ENCODE measurements around the gene TRPM2. TPM values are rescaled to one million over a fixed set of nuclear protein-coding genes. Genes with fewer than 3 reads are reported as not detected.
A peak's percentile ranks its signal among the peaks of the same experiment; 100 is the strongest.

TRPM2 gene
- total and polyA plus RNA-seq, 12 donors, result 1.5 to 28.3 (median 11.3) TPM

DNA sequence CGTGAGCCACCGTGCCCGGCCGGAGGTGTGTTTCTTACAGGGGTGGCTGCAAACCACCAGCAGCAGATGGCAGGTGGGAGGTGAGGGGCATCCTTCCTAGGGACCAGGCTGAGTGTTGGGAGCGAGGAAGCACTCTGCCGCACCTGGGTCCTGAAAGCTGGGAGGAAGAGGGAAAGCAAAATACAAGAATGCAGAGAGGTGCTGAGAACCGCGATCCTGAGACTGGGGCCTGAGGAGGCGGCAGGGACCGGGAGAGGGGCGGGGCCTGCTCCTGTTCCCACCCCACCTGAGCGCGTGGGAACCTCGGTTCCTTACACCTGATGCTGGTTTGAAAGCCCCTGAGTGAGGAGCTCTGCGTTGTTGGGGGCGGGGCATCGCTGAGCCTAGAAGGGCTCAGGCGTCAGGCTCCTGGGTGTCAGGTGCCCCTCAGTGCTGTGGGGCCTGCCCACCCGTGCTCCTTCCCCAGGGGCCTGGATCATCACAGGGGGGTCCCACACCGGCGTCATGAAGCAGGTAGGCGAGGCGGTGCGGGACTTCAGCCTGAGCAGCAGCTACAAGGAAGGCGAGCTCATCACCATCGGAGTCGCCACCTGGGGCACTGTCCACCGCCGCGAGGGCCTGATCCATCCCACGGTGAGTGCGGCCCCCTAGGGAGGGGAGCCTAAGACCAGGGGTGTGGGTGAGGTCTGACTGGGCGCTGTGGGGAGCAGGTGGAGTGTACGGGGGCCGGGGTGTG, 15.5 kb downstream of the TRPM2 start:
- peak; percentile 30 to 51 (median 41) for DNase-seq

DNA sequence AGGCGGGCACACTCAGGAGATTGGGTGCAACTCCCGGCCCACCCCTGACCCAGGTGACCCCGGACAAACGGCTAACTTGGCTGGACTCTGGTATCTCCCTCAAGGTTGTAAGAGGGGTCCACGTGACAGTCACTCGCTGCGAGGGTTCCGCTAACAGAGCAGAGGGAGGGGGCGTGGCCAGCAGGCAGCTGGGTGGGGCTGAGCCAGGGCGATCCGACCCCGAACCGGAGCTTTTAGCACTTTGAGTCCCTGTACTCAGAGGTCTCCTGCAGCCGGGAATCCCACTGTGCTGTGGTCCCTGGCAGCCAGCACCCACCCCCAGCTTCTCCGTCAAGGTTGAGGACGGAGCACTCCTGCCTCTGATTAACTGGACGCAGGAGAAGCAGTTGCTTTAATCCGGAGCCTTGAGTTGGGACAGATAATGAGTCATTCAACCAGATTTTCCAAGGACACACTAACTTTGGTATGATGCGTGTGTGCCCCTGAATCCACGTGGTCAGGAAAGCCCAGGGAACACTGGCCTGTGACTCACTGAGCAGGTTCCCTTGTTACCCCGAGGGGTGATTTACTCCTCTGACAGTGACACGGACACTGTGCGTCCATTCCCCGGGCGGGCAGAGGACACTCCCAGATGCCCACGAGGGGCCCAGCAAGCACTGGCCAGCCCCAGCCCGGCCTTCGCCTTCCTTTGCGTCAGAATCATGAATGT, 16.8 kb downstream of the TRPM2 start:
- DNase-seq, result peak; percentile 88 to 96 (median 95)
- peak overlapping the region; percentile 78 to 96 (median 90) for H3K27ac ChIP-seq
- no peaks in the 10 kb centered on the region for H3K27me3 ChIP-seq
- intact Hi-C loops (cut with DNase I), result no loop called here
- no peaks in the 10 kb centered on the region for H3K9me3 ChIP-seq (replicated peaks in 1 of 3)
- no peaks in the 10 kb centered on the region for H3K36me3 ChIP-seq (replicated peaks in 1 of 2)
- peaks cover 0 to 5% of the 10 kb centered on the region in 2 donors for H3K4me1 ChIP-seq (replicated peaks in 1 of 2)
- peak; percentile 16 to 77 for TF ChIP-seq POLR2A (IDR thresholded peaks at IDR 0.05)
- TF ChIP-seq, protein P1, sequence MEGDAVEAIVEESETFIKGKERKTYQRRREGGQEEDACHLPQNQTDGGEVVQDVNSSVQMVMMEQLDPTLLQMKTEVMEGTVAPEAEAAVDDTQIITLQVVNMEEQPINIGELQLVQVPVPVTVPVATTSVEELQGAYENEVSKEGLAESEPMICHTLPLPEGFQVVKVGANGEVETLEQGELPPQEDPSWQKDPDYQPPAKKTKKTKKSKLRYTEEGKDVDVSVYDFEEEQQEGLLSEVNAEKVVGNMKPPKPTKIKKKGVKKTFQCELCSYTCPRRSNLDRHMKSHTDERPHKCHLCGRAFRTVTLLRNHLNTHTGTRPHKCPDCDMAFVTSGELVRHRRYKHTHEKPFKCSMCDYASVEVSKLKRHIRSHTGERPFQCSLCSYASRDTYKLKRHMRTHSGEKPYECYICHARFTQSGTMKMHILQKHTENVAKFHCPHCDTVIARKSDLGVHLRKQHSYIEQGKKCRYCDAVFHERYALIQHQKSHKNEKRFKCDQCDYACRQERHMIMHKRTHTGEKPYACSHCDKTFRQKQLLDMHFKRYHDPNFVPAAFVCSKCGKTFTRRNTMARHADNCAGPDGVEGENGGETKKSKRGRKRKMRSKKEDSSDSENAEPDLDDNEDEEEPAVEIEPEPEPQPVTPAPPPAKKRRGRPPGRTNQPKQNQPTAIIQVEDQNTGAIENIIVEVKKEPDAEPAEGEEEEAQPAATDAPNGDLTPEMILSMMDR (IDR thresholded peaks at IDR 0.05), result no peak
- 17 to 27% (median 22%) methylated on average over 18 to 29 of the region's 29 CpGs for WGBS, 4 donors
- H3K4me3 ChIP-seq, result peak overlapping the region in 1 of 4 donors; percentile 43

More for the DNA sequence above, 15.5 kb downstream of the TRPM2 start:
- intact Hi-C loops (cut with DNase I), result no loop called here
- H3K27me3 ChIP-seq, result no peaks in the 10 kb centered on the region
- H3K4me1 ChIP-seq (replicated peaks in 1 of 2), result peaks cover 0 to 5% of the 10 kb centered on the region in 2 donors
- H3K9me3 ChIP-seq (replicated peaks in 1 of 3), result no peaks in the 10 kb centered on the region
- TF ChIP-seq POLR2A (IDR thresholded peaks at IDR 0.05), result no peak
- TF ChIP-seq, protein P1 (IDR thresholded peaks at IDR 0.05), result no peak
- 43 to 82% (median 51%) methylated on average over 16 to 35 of the region's 35 CpGs for WGBS, 4 donors
- peak overlapping the region in 3 of 5 donors; percentile 13 to 96 (median 47) for H3K27ac ChIP-seq
- H3K4me3 ChIP-seq, result no peak overlapping the region
- H3K36me3 ChIP-seq (replicated peaks in 1 of 2), result no peaks in the 10 kb centered on the region

DNA sequence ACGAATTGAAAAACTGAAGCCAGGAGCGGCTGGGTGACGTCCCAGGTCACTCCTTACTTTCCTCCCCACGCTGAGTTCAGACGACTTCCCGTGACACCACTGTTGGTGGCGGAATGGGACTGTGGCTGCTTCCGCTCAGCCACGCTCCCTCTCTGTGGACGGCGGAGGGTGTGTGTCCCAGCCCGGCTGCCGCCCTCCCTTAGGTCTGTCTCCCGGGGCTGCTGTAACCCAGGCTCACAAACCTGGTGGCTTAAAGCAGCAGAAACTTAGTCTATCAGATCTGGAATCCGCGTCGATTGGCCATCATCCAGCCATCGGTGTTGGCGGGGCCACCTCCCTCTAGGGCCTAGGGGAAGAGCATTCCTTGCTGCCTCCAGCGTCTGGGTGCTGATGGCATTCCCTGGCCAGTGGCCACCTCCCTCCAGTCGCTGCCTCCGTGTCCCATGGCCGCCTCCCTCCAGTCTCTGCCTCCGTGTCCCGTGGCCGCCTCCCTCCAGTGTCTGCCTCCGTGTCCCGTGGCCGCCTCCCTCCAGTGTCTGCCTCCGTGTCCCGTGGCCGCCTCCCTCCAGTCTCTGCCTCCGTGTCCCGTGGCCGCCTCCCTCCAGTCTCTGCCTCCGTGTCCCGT, 17.5 kb downstream of the TRPM2 start:
- Histone ChIP-seq H3K4me3 (peak overlapping the region in 1 of 4 donors; percentile 43), H3K9me3 (replicated peaks in 1 of 3) (no peaks in the 10 kb centered on the region), H3K4me1 (replicated peaks in 1 of 2) (peaks cover 0 to 5% of the 10 kb centered on the region in 2 donors), H3K27me3 (no peaks in the 10 kb centered on the region), H3K36me3 (replicated peaks in 1 of 2) (no peaks in the 10 kb centered on the region), H3K27ac (peak overlapping the region; percentile 78 to 96 (median 90))
- TF ChIP-seq, protein P1 (IDR thresholded peaks at IDR 0.05), result no peak
- TF ChIP-seq POLR2A (IDR thresholded peaks at IDR 0.05), result no peak
- intact Hi-C loops (cut with DNase I), result no loop called here
- WGBS, 4 donors, result 68 to 75% (median 73%) methylated on average over 21 to 35 of the region's 37 CpGs
- no peak for DNase-seq

DNA sequence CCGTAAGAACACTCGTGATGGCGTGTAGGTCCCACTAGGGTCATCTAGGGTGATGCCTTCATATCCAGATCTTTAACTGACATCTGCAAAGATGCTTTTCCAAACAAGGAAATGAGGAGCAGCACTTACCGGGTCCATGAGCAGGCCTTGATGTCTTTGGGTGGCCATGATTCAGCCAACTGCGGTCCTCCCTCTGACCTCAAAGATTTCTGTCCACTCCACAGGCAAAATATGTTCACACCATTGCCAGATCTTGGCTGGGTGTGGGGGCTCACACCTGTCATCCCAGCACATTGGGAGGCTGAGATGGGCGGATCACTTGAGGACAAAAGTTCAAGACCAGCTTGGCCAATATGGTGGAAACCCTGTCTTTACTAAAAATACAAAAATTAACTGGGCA, 18.2 kb downstream of the TRPM2 start:
- intact Hi-C loops (cut with DNase I), result no loop called here
- Histone ChIP-seq H3K27me3 (no peaks in the 10 kb centered on the region), H3K4me1 (replicated peaks in 1 of 2) (peaks cover 0 to 5% of the 10 kb centered on the region in 2 donors), H3K9me3 (replicated peaks in 1 of 3) (no peaks in the 10 kb centered on the region), H3K27ac (no peak overlapping the region), H3K36me3 (replicated peaks in 1 of 2) (no peaks in the 10 kb centered on the region), H3K4me3 (no peak overlapping the region)
- WGBS, 4 donors, result 87 to 95% (median 91%) methylated on average over 6 of the region's 6 CpGs
- TF ChIP-seq, protein P1 (IDR thresholded peaks at IDR 0.05), result no peak
- TF ChIP-seq POLR2A (IDR thresholded peaks at IDR 0.05), result no peak
- DNase-seq, result peak in 2 of 7 donors; percentile 13 to 28
